ENCODE results near the gene UST. TPM values are rescaled to one million over a fixed set of nuclear protein-coding genes. Genes with fewer than 3 reads are reported as not detected.

UST gene
- total and polyA plus RNA-seq, 2 donors (not counting 1 experiment from before 2014, with no cell fraction given) = 7.3 to 16.9 TPM

DNA sequence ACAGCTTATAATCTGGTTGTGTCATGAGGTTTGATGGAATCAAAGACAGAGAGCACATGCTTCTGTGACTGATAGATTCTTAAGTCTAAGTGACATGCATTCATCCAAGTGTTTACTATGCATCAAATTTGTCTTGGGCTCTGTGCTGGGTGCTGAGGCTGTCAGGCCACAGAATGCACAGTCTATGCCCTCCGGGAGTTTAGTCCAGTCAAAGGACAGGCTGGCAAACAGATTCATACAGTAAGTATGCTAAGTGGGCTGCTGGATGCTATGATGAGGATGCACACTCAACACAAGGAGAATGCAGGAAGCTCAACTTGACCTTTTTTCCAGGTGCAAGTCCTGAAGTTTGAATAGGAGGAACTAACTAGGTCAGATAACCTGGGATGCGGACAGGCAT lies 146.7 kb downstream of the UST start:
- Histone ChIP-seq H3K79me2 (ENCODE audit: control insufficient read depth, insufficient read depth, low read length) (peaks cover 2% of the 10 kb centered on the region), H3K27me3 (replicated peaks in 1 of 4; ENCODE audit: control extremely low read depth in 1 of 4, control insufficient read depth in 3 of 4, insufficient read depth in 4 of 4, low read length in 3 of 4) (no peaks in the 10 kb centered on the region), H3K9me3 (ENCODE audit: control extremely low read depth in 1 of 3, control insufficient read depth in 2 of 3, insufficient read depth in 1 of 3, low read length in 2 of 3) (no peaks in the 10 kb centered on the region), H3K4me3 (ENCODE audit: control extremely low read depth in 1 of 5, extremely low read depth in 1 of 5, insufficient read depth in 1 of 5, low read depth in 2 of 5, low read length in 4 of 5) (no peak overlapping the region), H2AFZ (ENCODE audit: insufficient read depth, low read depth, low read length, poor library complexity, severe bottlenecking) (no peak overlapping the region), H3K4me2 (replicated peaks; ENCODE audit: low read depth, low read length, poor library complexity, severe bottlenecking) (no peak overlapping the region), H3K36me3 (replicated peaks in 1 of 2; ENCODE audit: control extremely low read depth in 1 of 2, control insufficient read depth in 1 of 2, extremely low read depth in 1 of 2, insufficient read depth in 2 of 2, low read length in 1 of 2) (no peaks in the 10 kb centered on the region), H3K27ac (ENCODE audit: low read length in 2 of 2) (no peak overlapping the region), H3K9ac (ENCODE audit: low read length) (no peak overlapping the region), H4K20me1 (ENCODE audit: control insufficient read depth, insufficient read depth, low read length, poor library complexity, severe bottlenecking) (no peaks in the 10 kb centered on the region), H3K4me1 (ENCODE audit: control insufficient read depth in 2 of 2, insufficient read depth in 2 of 2, low read length in 2 of 2) (no peaks in the 10 kb centered on the region)
- CTCF ChIA-PET = no interaction called here
- intact Hi-C loops (cut with micrococcal nuclease) = no loop called here
- Mint-ChIP-seq H3K27me3 (no peaks in the 10 kb centered on the region), H3K4me1 (peaks cover 3% of the 10 kb centered on the region), H3K4me3 (no peak overlapping the region), H3K27ac (no peak overlapping the region), H3K9me3 (ENCODE audit: insufficient read depth) (no peaks in the 10 kb centered on the region)
- TF ChIP-seq, protein P1, sequence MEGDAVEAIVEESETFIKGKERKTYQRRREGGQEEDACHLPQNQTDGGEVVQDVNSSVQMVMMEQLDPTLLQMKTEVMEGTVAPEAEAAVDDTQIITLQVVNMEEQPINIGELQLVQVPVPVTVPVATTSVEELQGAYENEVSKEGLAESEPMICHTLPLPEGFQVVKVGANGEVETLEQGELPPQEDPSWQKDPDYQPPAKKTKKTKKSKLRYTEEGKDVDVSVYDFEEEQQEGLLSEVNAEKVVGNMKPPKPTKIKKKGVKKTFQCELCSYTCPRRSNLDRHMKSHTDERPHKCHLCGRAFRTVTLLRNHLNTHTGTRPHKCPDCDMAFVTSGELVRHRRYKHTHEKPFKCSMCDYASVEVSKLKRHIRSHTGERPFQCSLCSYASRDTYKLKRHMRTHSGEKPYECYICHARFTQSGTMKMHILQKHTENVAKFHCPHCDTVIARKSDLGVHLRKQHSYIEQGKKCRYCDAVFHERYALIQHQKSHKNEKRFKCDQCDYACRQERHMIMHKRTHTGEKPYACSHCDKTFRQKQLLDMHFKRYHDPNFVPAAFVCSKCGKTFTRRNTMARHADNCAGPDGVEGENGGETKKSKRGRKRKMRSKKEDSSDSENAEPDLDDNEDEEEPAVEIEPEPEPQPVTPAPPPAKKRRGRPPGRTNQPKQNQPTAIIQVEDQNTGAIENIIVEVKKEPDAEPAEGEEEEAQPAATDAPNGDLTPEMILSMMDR (IDR thresholded peaks at IDR 0.05) = no peak
- TF ChIP-seq EZH2 (IDR thresholded peaks at IDR 0.05; ENCODE audit: borderline replicate concordance, insufficient read depth, low read depth, low read length, poor library complexity, severe bottlenecking) = no peak
- WGBS (ENCODE audit: insufficient coverage) = 100% methylated on average over 1 of the region's 2 CpGs
- POLR2A ChIA-PET = no interaction called here
- no peak for ATAC-seq (ENCODE audit: low read depth)
- DNase-seq = no peak

DNA sequence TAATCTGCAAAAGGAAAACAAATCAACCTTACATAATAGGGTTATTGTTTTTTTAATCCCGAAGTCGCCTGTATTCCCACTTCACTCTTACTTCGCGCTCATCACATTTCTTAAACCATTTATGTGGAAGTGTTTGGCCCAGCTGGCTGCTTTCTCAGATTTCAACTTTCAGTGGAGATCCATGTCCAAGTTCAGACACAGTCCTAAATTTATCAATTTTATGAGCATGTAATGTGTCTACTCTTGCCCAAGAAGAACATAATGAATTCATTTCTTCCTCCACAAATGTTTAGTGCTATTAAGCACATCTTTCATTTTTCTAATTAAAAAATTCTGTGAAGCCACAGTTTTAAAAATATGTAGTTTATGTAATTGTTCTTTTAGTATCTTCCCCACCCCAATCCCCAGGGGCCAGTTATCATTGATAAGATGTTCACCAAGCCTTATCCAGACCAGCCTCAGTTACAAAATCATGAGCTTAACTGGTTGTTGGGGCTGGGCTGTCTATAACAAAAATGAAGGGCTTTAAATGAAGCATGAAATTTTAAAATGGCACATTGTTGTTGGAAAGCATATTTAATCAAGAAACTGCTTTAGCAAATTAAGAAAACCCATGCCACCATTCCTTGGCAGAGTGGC lies 151.7 kb downstream of the UST start:
- TF ChIP-seq EZH2 (IDR thresholded peaks at IDR 0.05; ENCODE audit: borderline replicate concordance, insufficient read depth, low read depth, low read length, poor library complexity, severe bottlenecking) = no peak
- TF ChIP-seq, protein P1 (IDR thresholded peaks at IDR 0.05) = no peak
- DNase-seq = no peak
- H3K4me3 ChIP-seq (ENCODE audit: control extremely low read depth in 1 of 5, extremely low read depth in 1 of 5, insufficient read depth in 1 of 5, low read depth in 2 of 5, low read length in 4 of 5) = no peak overlapping the region
- no CpG with 5 or more reads among the region's 4 CpGs for WGBS (ENCODE audit: insufficient coverage)
- Mint-ChIP-seq H3K27me3 (no peaks in the 10 kb centered on the region), H3K27ac (no peak overlapping the region), H3K4me3 (no peak overlapping the region), H3K4me1 (no peaks in the 10 kb centered on the region), H3K9me3 (ENCODE audit: insufficient read depth) (peaks cover 3% of the 10 kb centered on the region)
- no peaks in the 10 kb centered on the region for H3K4me1 ChIP-seq (ENCODE audit: control insufficient read depth in 2 of 2, insufficient read depth in 2 of 2, low read length in 2 of 2)
- H4K20me1 ChIP-seq (ENCODE audit: control insufficient read depth, insufficient read depth, low read length, poor library complexity, severe bottlenecking) = no peaks in the 10 kb centered on the region
- no peak overlapping the region for H3K9ac ChIP-seq (ENCODE audit: low read length)
- no peak overlapping the region for H3K4me2 ChIP-seq (replicated peaks; ENCODE audit: low read depth, low read length, poor library complexity, severe bottlenecking)
- ChIA-PET CTCF (interaction anchor here (0.7 to 1.4 kb wide), 2 partner anchors 17 to 117 kb away, joined by 3 to 5 read pairs; no protein-coding TSS in a partner anchor), POLR2A (no interaction called here)
- no peaks in the 10 kb centered on the region for H3K27me3 ChIP-seq (replicated peaks in 1 of 4; ENCODE audit: control extremely low read depth in 1 of 4, control insufficient read depth in 3 of 4, insufficient read depth in 4 of 4, low read length in 3 of 4)
- H3K27ac ChIP-seq (ENCODE audit: low read length in 2 of 2) = no peak overlapping the region
- H3K79me2 ChIP-seq (ENCODE audit: control insufficient read depth, insufficient read depth, low read length) = peaks cover 2% of the 10 kb centered on the region
- no peak for ATAC-seq (ENCODE audit: low read depth)
- peaks cover 0 to 2% (median 0%) of the 10 kb centered on the region in 3 donors for H3K9me3 ChIP-seq (ENCODE audit: control extremely low read depth in 1 of 3, control insufficient read depth in 2 of 3, insufficient read depth in 1 of 3, low read length in 2 of 3)
- H2AFZ ChIP-seq (ENCODE audit: insufficient read depth, low read depth, low read length, poor library complexity, severe bottlenecking) = no peak overlapping the region
- H3K36me3 ChIP-seq (replicated peaks in 1 of 2; ENCODE audit: control extremely low read depth in 1 of 2, control insufficient read depth in 1 of 2, extremely low read depth in 1 of 2, insufficient read depth in 2 of 2, low read length in 1 of 2) = no peaks in the 10 kb centered on the region
- intact Hi-C loops (cut with micrococcal nuclease) = no loop called here
